Lung (tissue), 14 donors: Measurements from ENCODE around the gene LIMS3. TPM values are rescaled to one million over a fixed set of nuclear protein-coding genes. Genes with fewer than 3 reads are reported as not detected.
"Not testable (repeated sequence)": the region's sequence is repeated elsewhere in the genome, so short reads cannot be mapped to it uniquely, and the experiment has no call there.

Experiments
- ATAC-seq: fragments of 200-7000 bp; cut with Tn5 transposase; one replicate; pipeline ENCODE4 v1.9.1; 2020; ENCODE audit warnings: moderate number of reproducible peaks; ENCODE audit not compliant: insufficient read depth, low FRiP score
- DNase-seq, 3 donors: peaks; one replicate each; pipeline ENCODE4 v3.0.0-alpha.2; 2013 to 2017
- H3K27ac ChIP-seq, 2 donors: one replicate each; pipeline ENCODE4 v1.5.1; 2013; ENCODE audit warnings: mild to moderate bottlenecking in 2 of 2, moderate library complexity in 2 of 2, control low read depth in 1 of 2, inconsistent platforms in 1 of 2, low read depth in 1 of 2, low read length in 1 of 2
- H3K27me3 ChIP-seq, 3 donors: one replicate each; pipeline ENCODE4 v1.5.1; 2013; ENCODE audit warnings: low read length in 2 of 3; ENCODE audit not compliant: control insufficient read depth in 3 of 3, insufficient read depth in 3 of 3
- H3K36me3 ChIP-seq, 4 donors: one replicate each; pipeline ENCODE4 v1.5.1; 2013; ENCODE audit warnings: low read length in 4 of 4, mild to moderate bottlenecking in 1 of 4, moderate library complexity in 1 of 4; ENCODE audit not compliant: control insufficient read depth in 4 of 4, insufficient read depth in 4 of 4
- H3K4me1 ChIP-seq, 5 donors: one replicate each; pipeline ENCODE4 v1.5.1; 2013; ENCODE audit warnings: low read length in 5 of 5, mild to moderate bottlenecking in 2 of 5, moderate library complexity in 1 of 5; ENCODE audit not compliant: control insufficient read depth in 5 of 5, insufficient read depth in 5 of 5
- H3K4me3 ChIP-seq: one replicate; pipeline ENCODE4 v1.5.1; 2013; ENCODE audit warnings: mild to moderate bottlenecking, control low read depth, moderate library complexity
- H3K9ac ChIP-seq, 2 donors: one replicate each; pipeline ENCODE4 v1.5.1; 2013; ENCODE audit warnings: low read length in 2 of 2, control low read depth in 1 of 2; ENCODE audit not compliant: insufficient read depth in 1 of 2
- H3K9me3 ChIP-seq, 4 donors: one replicate each; pipeline ENCODE4 v1.5.1; 2013; ENCODE audit warnings: low read length in 3 of 4, mild to moderate bottlenecking in 1 of 4, moderate library complexity in 1 of 4; ENCODE audit not compliant: control insufficient read depth in 4 of 4, insufficient read depth in 3 of 4
- WGBS, 2 donors: extraction: QIAGEN DNeasy Blood & Tissue Kit; methylation state at CpG; one replicate each; pipeline ENCODE4 v1.1.7; 2013; 5-methylcytosine and 5-hydroxymethylcytosine counted together
- long read RNA-seq, 5 donors: transcript quantifications; one replicate each; lab custom pipeline, GENCODE V29; 2026
- polyA plus RNA-seq, 2 donors: library from polyadenylated mRNA; stranded (reverse); fragments of 200-250 nt; gene quantifications; one replicate each; pipeline ENCODE4 v1.2.1, GENCODE V29; 2013
- total RNA-seq, 2 donors: library from RNA; depleted of rRNA in 1 of 2; stranded (reverse); fragments of >200 nt in 1 of 2; gene quantifications; one replicate each; pipeline ENCODE4 v1.2.1, GENCODE V29; 2014 to 2021
- donor health status: Bipolar disorder and iron deficiency.
- donor health status: healthy.
- donor health status: DM: yes; HTN: yes; CAD: no.

The LIMS3 gene, protein sequence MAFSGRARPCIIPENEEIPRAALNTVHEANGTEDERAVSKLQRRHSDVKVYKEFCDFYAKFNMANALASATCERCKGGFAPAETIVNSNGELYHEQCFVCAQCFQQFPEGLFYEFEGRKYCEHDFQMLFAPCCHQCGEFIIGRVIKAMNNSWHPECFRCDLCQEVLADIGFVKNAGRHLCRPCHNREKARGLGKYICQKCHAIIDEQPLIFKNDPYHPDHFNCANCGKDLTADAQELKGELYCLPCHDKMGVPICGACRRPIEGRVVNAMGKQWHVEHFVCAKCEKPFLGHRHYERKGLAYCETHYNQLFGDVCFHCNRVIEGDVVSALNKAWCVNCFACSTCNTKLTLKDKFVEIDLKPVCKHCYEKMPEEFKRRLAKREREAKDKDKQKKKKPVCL
- total RNA-seq (1 to 10 TPM; 1.2 to 3.3 TPM), polyA plus RNA-seq (1 to 10 TPM in 1 of 2 donors, under 1 TPM in 1; 0.55 to 1.0 TPM)
- long read RNA-seq, donor 1 = 0 reads
- long read RNA-seq, donor 2 = 0 reads
- long read RNA-seq, donor 3 = 0 reads
- long read RNA-seq, donor 4 = 0 reads
- long read RNA-seq, donor 5, partial matches to known transcripts = 0 of 1 reads
- long read RNA-seq, donor 5, other reads (novel, unspliced or antisense) = 0 of 1 reads

DNA sequence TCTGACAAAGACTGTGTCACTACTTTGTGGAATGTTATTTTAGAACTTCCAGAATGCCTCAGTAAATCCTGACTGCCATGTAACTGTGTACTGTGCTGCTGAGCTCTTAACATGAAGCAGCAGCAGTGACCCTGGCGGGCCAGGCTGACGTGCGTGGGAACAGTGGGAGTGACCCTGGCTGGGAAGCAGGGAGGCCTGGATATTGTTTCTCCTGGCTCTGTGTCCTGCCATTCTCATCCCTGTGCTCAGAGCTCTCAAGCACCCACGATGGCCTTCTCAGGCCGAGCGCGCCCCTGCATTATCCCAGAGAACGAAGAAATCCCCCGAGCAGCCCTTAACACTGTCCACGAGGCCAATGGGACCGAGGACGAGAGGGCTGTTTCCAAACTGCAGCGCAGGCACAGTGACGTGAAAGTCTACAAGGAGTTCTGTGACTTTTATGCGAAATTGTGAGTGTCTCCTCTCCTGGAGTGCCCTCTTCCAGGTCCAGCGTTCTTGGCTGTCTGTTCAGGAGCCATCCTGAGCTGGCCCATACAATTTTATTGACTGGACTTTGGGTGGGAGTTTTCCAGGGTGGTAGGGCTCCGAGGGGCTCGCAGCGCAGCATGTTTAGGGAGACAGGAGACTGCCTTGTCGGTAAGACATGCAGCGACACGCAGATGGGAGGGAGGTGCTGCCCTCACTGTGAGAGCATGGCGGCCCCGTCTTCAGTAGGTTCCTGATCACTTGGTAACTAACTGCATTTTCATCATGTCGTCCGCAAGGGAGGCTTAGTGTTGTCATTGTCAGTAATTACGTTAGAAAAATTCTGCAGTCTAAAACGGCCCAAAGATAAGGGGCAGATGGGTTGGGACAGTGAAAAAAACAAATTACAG, at the start of gene LIMS3:
TSS of gene LIMS3 (plus strand) at position 227 of the 875 bp plus-strand sequence. CDS start at position 268, 41 bp downstream.
- ATAC-seq = peak; percentile 58
- not testable (repeated sequence) for H3K36me3 ChIP-seq, H3K9me3 ChIP-seq, H3K27ac ChIP-seq, H3K27me3 ChIP-seq, H3K4me3 ChIP-seq, H3K4me1 ChIP-seq, H3K9ac ChIP-seq, DNase-seq
- WGBS, 2 donors = no CpG with 5 or more reads among the region's 28 CpGs

DNA sequence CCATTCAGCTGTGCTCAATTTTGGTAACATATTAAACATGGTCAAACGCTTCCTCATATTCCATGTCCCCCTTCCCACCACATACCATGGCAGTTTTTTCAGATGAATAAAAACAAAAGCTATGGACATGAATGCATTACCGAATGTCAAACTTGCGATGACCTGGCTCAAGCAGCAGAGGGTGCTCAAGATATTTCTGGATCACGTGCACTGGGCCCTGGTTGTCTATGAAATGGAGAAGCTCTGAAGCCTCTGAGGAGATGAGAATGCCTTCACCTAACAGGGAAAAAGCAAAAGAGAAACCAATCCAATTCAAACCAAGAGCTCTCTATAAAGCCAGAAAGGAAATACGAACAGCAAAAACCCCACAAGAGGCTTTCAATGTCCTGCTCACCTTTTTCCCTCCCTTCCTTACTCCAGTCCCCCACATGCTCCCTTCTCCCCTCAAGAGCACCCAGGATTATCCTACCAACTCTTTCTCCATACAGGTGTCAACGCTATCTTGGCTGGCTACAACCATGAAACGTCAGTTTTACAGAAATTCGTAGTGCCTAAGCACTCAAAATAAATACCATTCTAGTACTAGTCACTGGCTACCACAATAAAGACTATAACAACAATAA, 27.2 kb upstream of the LIMS3 start:
- H3K27me3 ChIP-seq, DNase-seq, H3K9me3 ChIP-seq, H3K36me3 ChIP-seq, H3K9ac ChIP-seq, H3K27ac ChIP-seq, H3K4me1 ChIP-seq, H3K4me3 ChIP-seq: not testable (repeated sequence)
- peak; percentile 66 for ATAC-seq
- WGBS, 2 donors = no CpG with 5 or more reads among the region's 8 CpGs

DNA sequence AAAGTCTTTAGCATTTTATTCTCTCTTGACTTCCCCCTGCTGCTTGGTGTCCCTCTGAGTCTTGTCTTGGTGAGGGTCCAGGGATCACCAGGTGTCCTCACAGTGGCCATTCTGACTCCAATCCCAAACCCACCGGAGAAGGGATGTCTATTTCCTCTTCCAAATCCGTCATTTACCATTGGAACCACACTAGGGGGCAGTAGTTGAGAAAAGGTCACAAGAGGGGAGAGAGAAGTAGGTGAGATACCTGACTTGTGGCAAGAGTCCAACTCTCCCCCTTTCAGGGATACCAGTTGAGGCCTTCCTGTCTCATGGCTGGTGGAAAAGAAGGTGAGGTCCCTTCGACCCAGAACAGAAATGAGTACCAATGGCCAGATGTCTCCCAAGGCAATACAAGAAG, 21.9 kb upstream of the LIMS3 start:
- not testable (repeated sequence) for H3K36me3 ChIP-seq, H3K27me3 ChIP-seq, H3K27ac ChIP-seq, H3K9ac ChIP-seq, H3K4me1 ChIP-seq, H3K9me3 ChIP-seq, DNase-seq, H3K4me3 ChIP-seq, ATAC-seq
- WGBS, 2 donors = no CpG with 5 or more reads among the region's 3 CpGs

DNA sequence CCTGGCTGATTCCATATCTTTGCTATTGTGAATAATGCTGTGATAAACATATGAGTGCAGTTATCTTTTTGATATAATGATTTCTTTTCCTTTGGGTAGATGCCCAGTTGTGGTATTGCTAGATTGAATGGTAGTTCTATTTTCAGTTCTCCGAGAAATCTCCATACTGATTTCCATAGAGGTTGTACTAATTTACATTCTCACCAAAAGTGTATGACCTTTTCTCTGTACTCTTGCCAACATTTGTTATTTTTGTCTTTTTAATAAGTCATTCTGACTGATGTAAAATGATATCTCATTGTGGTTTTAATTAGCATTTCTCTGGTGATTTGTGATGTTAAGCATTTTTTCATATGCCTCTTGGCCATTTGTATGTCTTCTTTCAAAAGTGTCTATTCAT, 16.4 kb upstream of the LIMS3 start:
- not testable (repeated sequence) for H3K27ac ChIP-seq, H3K9ac ChIP-seq, H3K36me3 ChIP-seq, H3K4me1 ChIP-seq, H3K4me3 ChIP-seq, DNase-seq, H3K27me3 ChIP-seq, H3K9me3 ChIP-seq, ATAC-seq
- WGBS, 2 donors = no CpG with 5 or more reads among the region's 1 CpG

DNA sequence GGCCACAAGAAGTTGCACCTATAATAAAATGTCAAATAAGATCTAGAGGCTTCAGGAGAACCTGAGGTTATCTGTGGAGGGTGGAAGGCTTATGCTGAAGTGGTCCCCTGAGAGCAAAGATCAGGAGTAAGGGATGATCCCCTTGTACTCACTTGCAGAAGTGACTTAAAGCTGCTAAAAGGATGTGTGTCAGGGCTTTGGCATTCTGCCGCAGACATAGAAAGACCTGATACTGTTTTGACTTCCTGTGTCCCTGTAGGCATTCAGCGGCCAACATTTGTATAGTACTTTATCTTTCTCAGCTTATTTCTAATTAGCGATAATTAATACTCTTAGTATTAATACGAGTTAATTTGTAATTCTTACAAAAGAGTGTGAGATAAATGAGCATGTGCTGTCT, 10.1 kb upstream of the LIMS3 start:
- H3K36me3 ChIP-seq, H3K9ac ChIP-seq, H3K4me3 ChIP-seq, ATAC-seq, H3K9me3 ChIP-seq, H3K27me3 ChIP-seq, DNase-seq, H3K4me1 ChIP-seq, H3K27ac ChIP-seq: not testable (repeated sequence)
- WGBS, 2 donors = no CpG with 5 or more reads among the region's 4 CpGs

DNA sequence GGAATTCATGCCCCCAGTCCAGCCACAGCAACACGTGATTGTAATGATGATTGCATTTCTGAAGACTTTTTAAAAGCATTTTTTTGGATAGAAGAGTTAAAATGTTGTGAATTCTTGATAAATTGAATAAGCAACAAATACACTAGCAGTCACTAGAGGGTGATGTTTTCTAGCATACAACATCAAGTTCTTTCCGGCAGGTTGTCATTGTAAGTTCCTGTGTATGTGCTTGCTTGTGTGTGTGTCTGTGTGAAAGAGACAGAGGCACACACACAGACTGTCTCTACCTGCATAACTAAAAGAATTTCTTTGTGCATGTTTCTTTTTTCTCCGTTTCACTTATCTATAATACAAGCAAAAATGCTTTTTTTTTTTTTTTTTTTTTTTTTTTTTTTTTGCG, 8.6 kb upstream of the LIMS3 start:
- not testable (repeated sequence) for H3K9ac ChIP-seq, H3K9me3 ChIP-seq, H3K4me1 ChIP-seq, H3K36me3 ChIP-seq, H3K27me3 ChIP-seq, H3K4me3 ChIP-seq, DNase-seq, H3K27ac ChIP-seq, ATAC-seq
- no CpG with 5 or more reads among the region's 4 CpGs for WGBS, 2 donors

DNA sequence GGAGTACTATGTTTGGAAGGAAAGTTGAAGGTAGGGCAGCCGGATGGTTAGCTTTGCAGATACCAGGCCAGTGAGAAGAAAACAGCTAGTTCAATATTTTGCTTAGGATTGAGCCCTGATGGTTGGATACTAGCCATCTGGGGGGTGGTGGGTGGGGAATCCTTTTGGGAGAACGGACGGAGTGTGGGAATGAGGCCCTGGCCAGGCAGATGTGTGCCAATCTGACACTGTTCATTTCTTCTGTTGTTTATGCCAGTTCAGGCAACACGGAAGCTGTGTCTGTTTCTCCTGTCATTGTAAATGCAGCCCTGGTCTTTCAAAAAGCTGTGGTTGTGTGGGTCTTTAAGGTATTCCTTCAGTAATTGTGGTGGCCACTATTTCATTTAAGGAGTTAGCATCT, 7.5 kb upstream of the LIMS3 start:
- not testable (repeated sequence) for H3K36me3 ChIP-seq, H3K4me1 ChIP-seq, ATAC-seq, H3K9ac ChIP-seq, H3K27me3 ChIP-seq, H3K4me3 ChIP-seq, H3K27ac ChIP-seq, DNase-seq, H3K9me3 ChIP-seq
- no CpG with 5 or more reads among the region's 4 CpGs for WGBS, 2 donors
